ENCODE measurements around the gene MRE11. TPM values are rescaled to one million over a fixed set of nuclear protein-coding genes. Genes with fewer than 3 reads are reported as not detected.

Gene MRE11
- total and polyA plus RNA-seq, 7 donors = 2.4 to 26.6 (median 12.5) TPM

DNA sequence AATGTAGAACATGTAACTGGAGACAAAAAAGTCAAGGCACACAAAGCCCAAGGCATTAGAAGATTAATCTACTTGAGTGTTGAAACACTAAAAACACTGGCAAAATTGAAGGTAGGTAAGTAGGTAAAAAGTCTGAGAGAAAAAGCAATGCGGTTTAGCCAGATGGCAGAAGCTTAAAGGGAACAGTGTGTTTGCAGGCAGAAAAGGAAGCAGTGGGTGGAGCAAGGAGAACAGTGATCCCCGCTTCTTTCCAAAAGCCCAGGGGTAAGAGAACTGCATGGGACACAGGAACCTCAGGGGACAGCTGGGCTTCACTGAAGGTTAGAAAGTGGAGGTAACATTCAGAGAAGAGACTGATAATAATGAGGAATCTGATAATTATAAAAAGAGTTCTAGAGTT is 16.0 kb downstream of the MRE11 start:
- 67 to 88% methylated on average over 2 of the region's 2 CpGs for WGBS, 2 donors
- H3K4me3 ChIP-seq = no peak overlapping the region
- no peak overlapping the region for H3K27ac ChIP-seq
- H3K9me3 ChIP-seq = no peaks in the 10 kb centered on the region
- H3K4me1 ChIP-seq = no peaks in the 10 kb centered on the region
- TF ChIP-seq CTCF (IDR thresholded peaks at IDR 0.05) (no peak), EP300 (IDR thresholded peaks at IDR 0.05) (no peak), POLR2AphosphoS5 (IDR thresholded peaks at IDR 0.05) (no peak), POLR2A (IDR thresholded peaks at IDR 0.05) (no peak)
- H3K36me3 ChIP-seq = peaks cover 0 to 77% (median 9%) of the 10 kb centered on the region in 4 donors
- no peak for DNase-seq
- intact Hi-C loops (cut with DNase I) = no loop called here
- no peaks in the 10 kb centered on the region for H3K27me3 ChIP-seq

DNA sequence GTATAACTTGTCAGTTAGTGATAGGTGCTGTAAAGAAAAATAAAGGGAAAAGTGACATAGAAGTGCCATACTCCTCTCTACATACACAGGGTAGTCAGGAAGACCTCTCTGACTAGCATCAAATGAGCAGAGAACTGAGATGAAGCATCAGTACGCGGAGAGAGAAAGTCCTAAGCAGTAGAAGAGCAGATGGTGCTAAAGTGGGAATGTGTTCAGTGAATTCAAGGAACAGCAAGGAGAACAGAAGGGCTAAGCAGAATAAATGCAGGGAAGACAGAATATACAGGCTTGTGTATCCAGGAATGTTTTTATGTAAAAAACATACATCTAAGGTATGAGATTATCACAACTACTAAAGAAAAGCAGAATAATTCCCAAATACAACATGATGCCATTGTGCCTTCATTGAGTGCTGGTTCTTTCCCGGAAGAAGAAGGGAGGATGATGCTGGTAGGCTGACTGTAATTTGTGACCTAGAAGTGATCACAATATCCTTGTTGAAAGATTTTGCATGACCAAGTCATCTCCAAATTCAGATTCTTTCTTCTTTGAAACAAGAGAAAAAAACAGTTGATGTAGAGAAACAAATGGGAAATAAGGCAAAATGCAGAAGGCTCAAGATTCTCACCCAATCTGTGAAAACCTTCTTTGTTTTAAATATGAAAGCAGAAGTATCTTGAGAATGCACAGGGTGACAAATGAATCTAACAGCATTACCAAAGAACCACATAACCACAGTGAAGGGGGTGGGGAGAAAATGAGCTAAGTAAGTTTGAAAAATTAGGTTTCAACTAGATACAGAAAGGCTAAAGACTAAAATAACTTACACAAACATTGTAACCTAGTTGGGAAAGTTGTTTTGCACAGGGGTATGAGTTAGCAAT is 20.5 kb downstream of the MRE11 start:
- H3K9me3 ChIP-seq = no peaks in the 10 kb centered on the region
- H3K4me3 ChIP-seq = no peak overlapping the region
- peaks cover 0 to 73% (median 4%) of the 10 kb centered on the region in 4 donors for H3K36me3 ChIP-seq
- DNase-seq = no peak
- intact Hi-C loops (cut with DNase I) = no loop called here
- H3K27me3 ChIP-seq = no peaks in the 10 kb centered on the region
- 90 to 95% methylated on average over 3 of the region's 3 CpGs for WGBS, 2 donors
- H3K27ac ChIP-seq = no peak overlapping the region
- TF ChIP-seq CTCF (IDR thresholded peaks at IDR 0.05) (no peak), EP300 (IDR thresholded peaks at IDR 0.05) (no peak), POLR2A (IDR thresholded peaks at IDR 0.05) (no peak), POLR2AphosphoS5 (IDR thresholded peaks at IDR 0.05) (no peak)
- H3K4me1 ChIP-seq = no peaks in the 10 kb centered on the region

GRCh38 chr11:94469416-94469815 is 24.2 kb downstream of the MRE11 start:
- TF ChIP-seq CTCF (IDR thresholded peaks at IDR 0.05) = no peak
- TF ChIP-seq POLR2A (IDR thresholded peaks at IDR 0.05) = no peak
- DNase-seq = no peak
- no peaks in the 10 kb centered on the region for H3K27me3 ChIP-seq
- no peaks in the 10 kb centered on the region for H3K4me1 ChIP-seq
- intact Hi-C loops (cut with DNase I) = no loop called here
- H3K36me3 ChIP-seq = peaks cover 0 to 65% (median 0%) of the 10 kb centered on the region in 4 donors
- H3K4me3 ChIP-seq = no peak overlapping the region
- 92 to 95% methylated on average over 2 of the region's 2 CpGs for WGBS, 2 donors
- no peak overlapping the region for H3K27ac ChIP-seq
- no peaks in the 10 kb centered on the region for H3K9me3 ChIP-seq

DNA sequence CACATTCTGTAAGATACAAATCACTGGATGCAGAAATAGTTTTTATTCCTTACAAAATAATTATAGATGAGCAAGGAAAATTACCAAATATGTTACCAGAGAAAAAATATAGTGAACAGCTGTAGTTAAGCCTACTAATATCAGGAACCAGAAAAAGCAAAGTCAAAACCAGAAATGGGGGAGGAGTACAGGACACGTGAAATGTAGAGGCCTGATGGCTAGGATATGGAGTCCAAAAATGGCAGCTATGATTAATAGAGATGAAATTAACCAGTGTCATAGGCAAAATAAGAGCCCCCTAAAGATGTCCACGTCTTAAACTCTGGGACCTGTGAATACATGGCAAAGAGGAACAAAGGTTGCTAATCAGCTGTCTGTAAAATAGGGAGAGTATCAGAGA is 34.1 kb downstream of the MRE11 start:
- DNase-seq = no peak

More for the DNA sequence above, 34.1 kb downstream of the MRE11 start:
- TF ChIP-seq POLR2A (IDR thresholded peaks at IDR 0.05) = no peak
- no peak for TF ChIP-seq POLR2AphosphoS5 (IDR thresholded peaks at IDR 0.05)
- no peak for TF ChIP-seq EP300 (IDR thresholded peaks at IDR 0.05)
- no peak for TF ChIP-seq CTCF (IDR thresholded peaks at IDR 0.05)
- no peaks in the 10 kb centered on the region for H3K27me3 ChIP-seq
- H3K9me3 ChIP-seq = no peaks in the 10 kb centered on the region
- peaks cover 0 to 54% (median 4%) of the 10 kb centered on the region in 4 donors for H3K36me3 ChIP-seq
- intact Hi-C loops (cut with DNase I) = no loop called here
- H3K4me3 ChIP-seq = no peak overlapping the region
- H3K27ac ChIP-seq = no peak overlapping the region
- WGBS, 2 donors = 85 to 91% methylated on average over 2 of the region's 2 CpGs
- no peaks in the 10 kb centered on the region for H3K4me1 ChIP-seq
